HEK293T (cell line): ENCODE results near the gene INPP4B.

Source experiments
- CTCF ChIA-PET: fragments of 350-600 bp; formaldehyde crosslinking; extraction: SDS; loops from one replicate; lab custom pipeline; 2021; ENCODE audit warnings: antibody characterized with exemption, inconsistent platforms; lab: Yijun Ruan, JAX
- POLR2A ChIA-PET: fragments of 350-600 bp; formaldehyde crosslinking; extraction: SDS; loops from one replicate; lab custom pipeline; 2020; ENCODE audit warnings: antibody characterized with exemption, inconsistent platforms; lab: Yijun Ruan, JAX
- DNase-seq: peaks from one replicate; pipeline ENCODE4 v3.0.0; 2012; ENCODE audit warnings: mixed read lengths; ENCODE audit errors: extremely low spot score
- ARNT ChIP-seq: fragments of 450-650 bp; IDR thresholded peaks from 2 replicates; pipeline ENCODE4 v1.6.1; 2017; ENCODE audit warnings: mild to moderate bottlenecking
- BHLHE40 ChIP-seq: fragments of 450-650 bp; IDR thresholded peaks from 2 replicates; pipeline ENCODE4 v1.6.1; 2016; ENCODE audit warnings: mild to moderate bottlenecking, moderate library complexity, borderline replicate concordance
- CTBP1 ChIP-seq: fragments of 450-650 bp; IDR thresholded peaks from 2 replicates; pipeline ENCODE4 v1.6.1; 2016; ENCODE audit warnings: borderline replicate concordance
- ELF4 ChIP-seq: fragments of 450-650 bp; IDR thresholded peaks from 2 replicates; pipeline ENCODE4 v1.6.1; 2017; ENCODE audit warnings: antibody characterized with exemption
- FOXA1 ChIP-seq: fragments of 450-650 bp; IDR thresholded peaks from 2 replicates; pipeline ENCODE4 v1.6.1; 2016; ENCODE audit warnings: mild to moderate bottlenecking
- FOXK2 ChIP-seq: fragments of 450-650 bp; IDR thresholded peaks from 2 replicates; pipeline ENCODE4 v1.6.1; 2016; ENCODE audit warnings: mild to moderate bottlenecking
- FOXM1 ChIP-seq: fragments of 450-650 bp; IDR thresholded peaks from 2 replicates; pipeline ENCODE4 v1.6.1; 2017; ENCODE audit warnings: mild to moderate bottlenecking, borderline replicate concordance
- HDGF ChIP-seq: fragments of 450-650 bp; IDR thresholded peaks from 2 replicates; pipeline ENCODE4 v1.6.1; 2017; ENCODE audit warnings: antibody characterized with exemption, borderline replicate concordance
- L3MBTL2 ChIP-seq: fragments of 450-650 bp; conservative IDR thresholded peaks from 2 replicates; pipeline ENCODE4 v1.6.1; 2016; ENCODE audit warnings: mild to moderate bottlenecking
- LEF1 ChIP-seq: fragments of 450-650 bp; IDR thresholded peaks from 2 replicates; pipeline ENCODE4 v1.6.1; 2017; ENCODE audit warnings: mild to moderate bottlenecking, borderline replicate concordance
- NFRKB ChIP-seq: fragments of 450-650 bp; IDR thresholded peaks from 2 replicates; pipeline ENCODE4 v1.6.1; 2016; ENCODE audit warnings: mild to moderate bottlenecking, moderate library complexity
- SP1 ChIP-seq: fragments of 450-650 bp; IDR thresholded peaks from 2 replicates; pipeline ENCODE4 v1.6.1; 2017
- SUZ12 ChIP-seq: fragments of 450-650 bp; IDR thresholded peaks from 2 replicates; pipeline ENCODE4 v1.6.1; 2016; ENCODE audit warnings: mild to moderate bottlenecking
- TARDBP ChIP-seq: fragments of 450-650 bp; IDR thresholded peaks from 2 replicates; pipeline ENCODE4 v1.6.1; 2016
- ZNF384 ChIP-seq: fragments of 450-650 bp; IDR thresholded peaks from 2 replicates; pipeline ENCODE4 v1.6.1; 2016
- TF ChIP-seq, protein P1 (sequence below): fragments of 450-650 bp; IDR thresholded peaks from 2 replicates; pipeline ENCODE4 v1.6.1; 2016

The INPP4B gene

DNA sequence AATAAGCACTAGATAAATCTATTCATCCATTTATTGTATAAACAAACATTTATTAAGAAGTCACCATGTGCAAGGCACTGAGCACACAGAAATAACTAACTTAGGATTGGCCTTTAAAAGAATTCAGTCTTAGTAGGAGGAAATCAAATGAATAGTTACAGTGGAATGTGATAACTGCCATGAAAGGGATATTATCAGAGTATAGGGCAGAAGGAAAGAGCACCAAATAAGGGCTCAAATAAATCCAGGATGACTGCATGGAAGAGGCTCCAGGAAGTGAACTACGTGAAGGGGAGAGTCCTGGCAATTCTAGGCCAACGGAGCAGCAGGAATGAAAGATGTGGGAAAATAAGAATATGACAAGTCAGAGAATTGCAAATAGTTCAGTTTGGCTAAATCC, 406.0 kb downstream of the INPP4B start:
- POLR2A ChIA-PET, result no interaction called here
- no peak for DNase-seq
- CTCF ChIA-PET, result no interaction called here
- TF ChIP-seq FOXM1, result no peak
- no peak for TF ChIP-seq NFRKB
- TF ChIP-seq SUZ12, result no peak
- no peak for TF ChIP-seq BHLHE40
- TF ChIP-seq FOXA1, result no peak
- TF ChIP-seq ZNF384, result no peak
- TF ChIP-seq ELF4, result no peak
- TF ChIP-seq HDGF, result no peak
- no peak for TF ChIP-seq LEF1
- no peak for TF ChIP-seq FOXK2
- TF ChIP-seq, protein P1, sequence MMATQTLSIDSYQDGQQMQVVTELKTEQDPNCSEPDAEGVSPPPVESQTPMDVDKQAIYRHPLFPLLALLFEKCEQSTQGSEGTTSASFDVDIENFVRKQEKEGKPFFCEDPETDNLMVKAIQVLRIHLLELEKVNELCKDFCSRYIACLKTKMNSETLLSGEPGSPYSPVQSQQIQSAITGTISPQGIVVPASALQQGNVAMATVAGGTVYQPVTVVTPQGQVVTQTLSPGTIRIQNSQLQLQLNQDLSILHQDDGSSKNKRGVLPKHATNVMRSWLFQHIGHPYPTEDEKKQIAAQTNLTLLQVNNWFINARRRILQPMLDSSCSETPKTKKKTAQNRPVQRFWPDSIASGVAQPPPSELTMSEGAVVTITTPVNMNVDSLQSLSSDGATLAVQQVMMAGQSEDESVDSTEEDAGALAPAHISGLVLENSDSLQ, result no peak
- TF ChIP-seq ARNT, result no peak

DNA sequence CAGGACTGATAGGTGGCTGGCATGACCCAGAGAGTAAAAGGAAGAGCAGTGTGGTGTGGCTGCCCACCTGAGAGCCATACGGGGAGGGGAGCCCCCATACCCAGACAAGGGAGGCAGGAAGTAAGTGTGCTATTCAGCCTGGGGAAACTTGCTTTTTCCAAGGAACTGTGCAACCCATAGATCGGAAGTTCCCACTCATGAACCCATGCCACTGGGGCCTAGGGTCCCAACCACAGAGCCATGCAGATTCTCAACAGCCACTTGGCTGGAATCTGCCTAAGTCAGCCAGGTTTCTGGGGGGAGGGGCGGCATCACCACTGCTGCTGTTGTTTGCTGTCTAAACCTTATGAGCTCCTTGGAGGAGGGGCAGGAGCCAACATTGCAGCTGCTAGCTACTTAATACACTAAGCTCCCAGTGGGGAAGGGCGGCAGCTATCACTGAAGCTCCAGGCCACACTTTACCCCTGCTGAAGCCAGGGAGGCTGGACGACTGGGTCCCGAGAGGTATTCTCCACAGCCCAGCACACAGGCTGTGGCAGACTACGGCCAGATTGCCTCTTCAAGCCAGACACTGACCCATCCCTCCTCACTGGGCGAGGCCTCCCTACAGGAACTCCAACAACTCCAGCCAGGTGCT, 410.4 kb downstream of the INPP4B start:
- CTCF ChIA-PET, result interaction anchor here (0.7 kb wide), 1 partner anchor 1582 kb away, joined by 3 read pairs; no protein-coding TSS in a partner anchor
- POLR2A ChIA-PET, result no interaction called here
- TF ChIP-seq ELF4 (no peak), LEF1 (no peak)
- DNase-seq, result no peak

GRCh38 chr4:142434519-142435224, 411.4 kb downstream of the INPP4B start:
- TF ChIP-seq BHLHE40 (no peak), ZNF384 (no peak), CTBP1 (no peak), FOXM1 (no peak), FOXA1 (no peak), ELF4 (no peak), TARDBP (no peak), NFRKB (no peak), ARNT (no peak), FOXK2 (no peak), LEF1 (no peak), SP1 (no peak), SUZ12 (no peak), HDGF (no peak)
- TF ChIP-seq, protein P1, result no peak
- no peak for DNase-seq
- POLR2A ChIA-PET, result no interaction called here
- CTCF ChIA-PET, result no interaction called here

DNA sequence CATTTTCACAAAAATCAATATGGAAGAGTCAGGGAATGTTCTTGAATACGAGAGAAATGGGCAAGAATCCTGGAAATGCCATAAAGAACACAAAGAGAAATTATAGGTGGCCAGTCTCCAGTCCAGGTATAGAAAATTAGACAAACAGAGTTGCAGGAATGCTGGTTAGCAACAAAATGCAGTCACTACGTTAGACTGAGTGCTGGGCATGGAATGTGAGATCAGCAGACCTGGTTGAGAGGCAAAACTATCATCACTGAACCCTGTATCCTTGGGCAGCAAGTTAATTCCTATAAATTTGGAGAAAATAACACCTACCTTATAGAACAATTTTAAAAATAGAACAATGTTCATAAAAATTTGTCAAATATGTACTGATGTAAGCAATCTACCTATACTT, 417.4 kb downstream of the INPP4B start:
- TF ChIP-seq FOXM1 (no peak), HDGF (no peak), ELF4 (no peak), L3MBTL2 (no peak), SUZ12 (no peak)
- no peak for DNase-seq
- ChIA-PET POLR2A (no interaction called here), CTCF (no interaction called here)

DNA sequence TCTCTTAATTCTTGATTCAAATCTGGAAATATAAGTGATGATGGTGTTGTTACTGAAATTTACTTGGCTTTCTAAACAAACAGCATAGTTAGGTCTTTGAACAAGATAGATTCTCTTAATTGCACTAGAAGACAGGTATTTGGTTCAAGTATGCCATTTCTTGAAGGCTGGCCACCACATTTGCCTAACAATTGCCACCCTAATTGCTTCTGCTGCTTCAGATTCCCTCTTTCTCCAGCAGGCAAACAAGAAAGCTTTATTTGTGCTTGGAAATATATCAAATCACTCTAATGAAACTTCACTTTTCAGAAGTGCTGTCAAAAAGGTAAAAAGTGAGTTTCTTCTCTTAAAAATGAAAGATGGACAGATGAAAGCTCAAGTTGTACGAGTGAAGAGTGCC, 418.6 kb downstream of the INPP4B start:
- ChIA-PET POLR2A (no interaction called here), CTCF (no interaction called here)
- DNase-seq, result no peak
- TF ChIP-seq SP1 (no peak), L3MBTL2 (no peak), FOXK2 (no peak), CTBP1 (no peak), BHLHE40 (no peak), FOXM1 (no peak), TARDBP (no peak), NFRKB (no peak), LEF1 (no peak), ZNF384 (no peak), ELF4 (no peak), FOXA1 (no peak), HDGF (no peak)
- TF ChIP-seq, protein P1, result no peak

DNA sequence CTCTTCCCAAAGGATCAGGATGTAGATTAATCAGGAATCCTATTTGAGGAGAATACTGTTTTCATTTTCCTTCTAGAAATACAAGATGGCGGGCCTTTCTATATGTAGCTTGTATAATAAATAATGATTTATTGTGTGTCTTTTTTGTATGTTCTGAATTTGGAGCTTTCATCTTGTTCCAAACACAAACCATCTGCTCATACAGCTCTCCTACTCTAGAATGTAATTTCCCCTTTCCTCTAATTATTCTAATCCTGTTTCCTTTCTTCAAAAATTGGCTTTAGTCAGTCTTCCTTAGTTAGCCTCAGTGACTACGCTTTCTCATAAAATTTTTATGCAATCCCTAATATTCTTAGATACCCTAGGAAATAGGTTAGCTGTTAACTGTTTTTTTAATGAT, 422.2 kb downstream of the INPP4B start:
- POLR2A ChIA-PET, result no interaction called here
- CTCF ChIA-PET, result no interaction called here
- TF ChIP-seq LEF1 (no peak), FOXA1 (no peak), SUZ12 (no peak), SP1 (no peak), FOXK2 (no peak), ELF4 (no peak), ZNF384 (no peak), HDGF (no peak)
- DNase-seq, result no peak
